DOHH2 (cell line): ENCODE measurements around the gene USP49.

Source experiments
- EZH2phosphoT487 ChIP-seq: fragments of 200-600 bp; sonication (generic); IDR thresholded peaks from 2 replicates; pipeline ENCODE4 v1.6.1; 2017; ENCODE audit warnings: borderline replicate concordance, mild to moderate bottlenecking, antibody characterized with exemption, low read length, moderate library complexity, mixed read lengths
- TF ChIP-seq, protein P1 (sequence below): fragments of 200-600 bp; sonication (generic); IDR thresholded peaks from one replicate; pipeline ENCODE4 v1.5.1; 2014; ENCODE audit warnings: antibody characterized with exemption, mild to moderate bottlenecking, low read depth, low read length; ENCODE audit not compliant: poor library complexity, severe bottlenecking

DNA sequence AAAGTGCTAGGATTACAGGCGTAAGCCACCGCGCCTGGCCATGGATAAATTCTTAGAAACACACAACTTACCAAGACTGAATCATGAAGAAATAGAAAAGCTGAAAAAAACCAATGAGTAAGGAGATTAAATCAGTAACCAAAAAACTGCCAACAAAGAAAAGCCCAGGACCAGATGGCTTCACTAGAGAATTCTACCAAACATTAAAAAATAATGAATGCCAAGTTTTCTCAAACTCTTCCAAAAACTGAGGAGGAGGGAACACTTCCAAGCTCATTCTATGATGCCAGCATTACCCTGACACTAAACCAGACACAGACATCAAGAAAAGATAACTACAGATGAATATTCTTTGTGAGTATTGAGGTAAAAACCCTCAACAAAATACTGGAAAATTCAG is 44.3 kb downstream of the USP49 start:
- TF ChIP-seq, protein P1, sequence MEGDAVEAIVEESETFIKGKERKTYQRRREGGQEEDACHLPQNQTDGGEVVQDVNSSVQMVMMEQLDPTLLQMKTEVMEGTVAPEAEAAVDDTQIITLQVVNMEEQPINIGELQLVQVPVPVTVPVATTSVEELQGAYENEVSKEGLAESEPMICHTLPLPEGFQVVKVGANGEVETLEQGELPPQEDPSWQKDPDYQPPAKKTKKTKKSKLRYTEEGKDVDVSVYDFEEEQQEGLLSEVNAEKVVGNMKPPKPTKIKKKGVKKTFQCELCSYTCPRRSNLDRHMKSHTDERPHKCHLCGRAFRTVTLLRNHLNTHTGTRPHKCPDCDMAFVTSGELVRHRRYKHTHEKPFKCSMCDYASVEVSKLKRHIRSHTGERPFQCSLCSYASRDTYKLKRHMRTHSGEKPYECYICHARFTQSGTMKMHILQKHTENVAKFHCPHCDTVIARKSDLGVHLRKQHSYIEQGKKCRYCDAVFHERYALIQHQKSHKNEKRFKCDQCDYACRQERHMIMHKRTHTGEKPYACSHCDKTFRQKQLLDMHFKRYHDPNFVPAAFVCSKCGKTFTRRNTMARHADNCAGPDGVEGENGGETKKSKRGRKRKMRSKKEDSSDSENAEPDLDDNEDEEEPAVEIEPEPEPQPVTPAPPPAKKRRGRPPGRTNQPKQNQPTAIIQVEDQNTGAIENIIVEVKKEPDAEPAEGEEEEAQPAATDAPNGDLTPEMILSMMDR: no peak
- no peak for TF ChIP-seq EZH2phosphoT487
